Transverse colon (tissue), 4 donors: ENCODE results near the gene FBN2. TPM values are rescaled to one million over a fixed set of nuclear protein-coding genes. Genes with fewer than 3 reads are reported as not detected.

Experiments
- DNase-seq: peaks from one replicate; pipeline ENCODE4 v3.0.0-alpha.2; 2019
- H3K27ac ChIP-seq, 4 donors: fragments of 200-600 bp; sonication (generic); 2 replicates each; pipeline ENCODE4 v1.5.1; 2016 to 2018; ENCODE audit warnings: inconsistent platforms in 4 of 4
- H3K27me3 ChIP-seq: fragments of 200-600 bp; sonication (generic); 2 replicates; pipeline ENCODE4 v1.5.1; 2017; ENCODE audit warnings: inconsistent platforms
- H3K36me3 ChIP-seq, 4 donors: fragments of 200-600 bp; sonication (generic); 2 replicates each; pipeline ENCODE4 v1.5.1; 2017 to 2019; ENCODE audit warnings: inconsistent platforms in 4 of 4
- H3K4me1 ChIP-seq, 4 donors: fragments of 200-600 bp; sonication (generic); 2 replicates each; pipeline ENCODE4 v1.5.1; 2017 to 2020; ENCODE audit warnings: inconsistent platforms in 4 of 4
- H3K4me3 ChIP-seq, 4 donors: fragments of 200-600 bp; sonication (generic); 1 replicate in 1 of 4; 2 replicates in 3 of 4; pipeline versions ENCODE4 v1.5.1 to v1.6.1; 2017 to 2019; ENCODE audit warnings: inconsistent platforms in 4 of 4
- H3K9me3 ChIP-seq, 2 donors: fragments of 200-600 bp; sonication (generic); 2 replicates each; pipeline ENCODE4 v1.5.1; 2017 to 2019; ENCODE audit warnings: inconsistent platforms in 2 of 2
- EP300 ChIP-seq: sonication (generic); formaldehyde crosslinking; IDR thresholded peaks from one replicate; pipeline ENCODE4 v1.6.1; 2017; ENCODE audit warnings: antibody characterized with exemption, low read depth
- POLR2A ChIP-seq: fragments of 450-650 bp; IDR thresholded peaks from one replicate; pipeline ENCODE4 v1.6.1; 2016; ENCODE audit warnings: antibody characterized with exemption, mild to moderate bottlenecking, moderate library complexity
- POLR2AphosphoS5 ChIP-seq, 3 donors: sonication (generic); formaldehyde crosslinking; IDR thresholded peaks; one replicate each; pipeline ENCODE4 v1.6.1; 2016; ENCODE audit warnings: antibody characterized with exemption in 3 of 3
- WGBS, 2 donors: methylation state at CpG; one replicate each; pipeline ENCODE4 v1.1.5; 2018; ENCODE audit warnings: low coverage in 1 of 2; 5-methylcytosine and 5-hydroxymethylcytosine counted together
- in situ Hi-C, 4 donors: fragments of 200-750 bp; cut with MboI; loops; one replicate each; pipeline versions ENCODE4 v1.15.0 to v1.15.1; 2017; ENCODE audit warnings: low sequenced_read_pairs in 3 of 4, low pct_ligation_motif_present in 1 of 4, low pct_unique_long_range_greater_than_20kb in 1 of 4
- intact Hi-C: fragments of 100-400 bp; cut with DNase I; formaldehyde crosslinking; loops from one replicate; pipeline ENCODE4 v1.15.1; 2023; ENCODE audit warnings: low total_unique reads
- total RNA-seq, 4 donors: library from RNA; depleted of rRNA; stranded (reverse); fragments of >200 nt; gene quantifications; one replicate each; pipeline ENCODE4 v1.1.0, GENCODE V29; 2016
- TF ChIP-seq, protein P1 (sequence below), 5 experiments: fragments of 200-600 bp in 3 of 5; fragments of 450-650 bp in 2 of 5; sonication (generic) in 3 of 5; IDR thresholded peaks; 1 replicate in 2 of 5; 2 replicates in 3 of 5; pipeline ENCODE4 v1.5.1; 2016 to 2017; ENCODE audit warnings: antibody characterized with exemption in 5 of 5, inconsistent platforms in 3 of 5, mild to moderate bottlenecking in 2 of 5, moderate library complexity in 1 of 5

FBN2 gene
- total RNA-seq, 4 donors from 2014 or later: 0.79 to 16.1 (median 2.6) TPM

- no peak for DNase-seq
- no peak for TF ChIP-seq EP300
- no peak for TF ChIP-seq POLR2A
- TF ChIP-seq, protein P1, sequence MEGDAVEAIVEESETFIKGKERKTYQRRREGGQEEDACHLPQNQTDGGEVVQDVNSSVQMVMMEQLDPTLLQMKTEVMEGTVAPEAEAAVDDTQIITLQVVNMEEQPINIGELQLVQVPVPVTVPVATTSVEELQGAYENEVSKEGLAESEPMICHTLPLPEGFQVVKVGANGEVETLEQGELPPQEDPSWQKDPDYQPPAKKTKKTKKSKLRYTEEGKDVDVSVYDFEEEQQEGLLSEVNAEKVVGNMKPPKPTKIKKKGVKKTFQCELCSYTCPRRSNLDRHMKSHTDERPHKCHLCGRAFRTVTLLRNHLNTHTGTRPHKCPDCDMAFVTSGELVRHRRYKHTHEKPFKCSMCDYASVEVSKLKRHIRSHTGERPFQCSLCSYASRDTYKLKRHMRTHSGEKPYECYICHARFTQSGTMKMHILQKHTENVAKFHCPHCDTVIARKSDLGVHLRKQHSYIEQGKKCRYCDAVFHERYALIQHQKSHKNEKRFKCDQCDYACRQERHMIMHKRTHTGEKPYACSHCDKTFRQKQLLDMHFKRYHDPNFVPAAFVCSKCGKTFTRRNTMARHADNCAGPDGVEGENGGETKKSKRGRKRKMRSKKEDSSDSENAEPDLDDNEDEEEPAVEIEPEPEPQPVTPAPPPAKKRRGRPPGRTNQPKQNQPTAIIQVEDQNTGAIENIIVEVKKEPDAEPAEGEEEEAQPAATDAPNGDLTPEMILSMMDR (IDR thresholded peaks at IDR 0.05): no peak
- TF ChIP-seq POLR2AphosphoS5 (IDR thresholded peaks at IDR 0.05): no peak
- Histone ChIP-seq H3K4me3 (no peak overlapping the region), H3K27me3 (no peaks in the 10 kb centered on the region), H3K27ac (no peak overlapping the region), H3K36me3 (no peaks in the 10 kb centered on the region), H3K9me3 (peaks cover 4 to 6% of the 10 kb centered on the region in 2 donors), H3K4me1 (no peaks in the 10 kb centered on the region)
- intact Hi-C loops (no loop called here), in situ Hi-C loops (no loop called here)
These were observed 11.5 kb upstream of the FBN2 start for GRCh38 chr5:128549496-128549895.

- in situ Hi-C loops (no loop called here), intact Hi-C loops (no loop called here)
- no peaks in the 10 kb centered on the region for H3K9me3 ChIP-seq
- H3K27me3 ChIP-seq: no peaks in the 10 kb centered on the region
- H3K4me3 ChIP-seq: no peak overlapping the region
- WGBS, 2 donors: 64 to 70% methylated on average over 5 of the region's 5 CpGs
- no peak overlapping the region for H3K27ac ChIP-seq
- no peak for DNase-seq
- H3K4me1 ChIP-seq: no peaks in the 10 kb centered on the region
- H3K36me3 ChIP-seq: no peaks in the 10 kb centered on the region
- TF ChIP-seq, protein P1 (IDR thresholded peaks at IDR 0.05): no peak
- no peak for TF ChIP-seq EP300
- TF ChIP-seq POLR2AphosphoS5 (IDR thresholded peaks at IDR 0.05): no peak
- TF ChIP-seq POLR2A: no peak
These were observed 8.7 kb upstream of the FBN2 start for GRCh38 chr5:128546658-128547281.

DNA sequence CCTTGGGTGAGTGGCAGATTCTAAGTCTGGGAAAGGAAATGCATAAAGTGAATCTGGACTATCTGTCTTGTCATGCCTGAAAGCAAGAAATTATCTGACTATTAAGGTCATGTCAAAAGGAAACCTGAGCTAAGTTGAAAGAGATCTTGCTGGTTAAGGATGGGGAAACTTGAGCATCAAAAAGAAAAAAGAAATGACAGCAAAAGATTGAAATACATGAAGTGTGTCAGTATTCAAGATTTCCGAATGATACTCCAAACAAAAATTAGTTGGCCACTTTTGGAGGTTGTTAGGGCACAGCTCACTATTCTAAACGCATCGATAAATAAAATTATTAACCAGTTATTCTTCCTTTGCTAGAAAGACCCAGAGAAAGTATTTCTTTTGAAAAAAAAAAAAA is 3.3 kb upstream of the FBN2 start:
- TF ChIP-seq POLR2AphosphoS5 (IDR thresholded peaks at IDR 0.05): no peak
- TF ChIP-seq EP300: no peak
- no peak for TF ChIP-seq POLR2A
- TF ChIP-seq, protein P1 (IDR thresholded peaks at IDR 0.05): no peak
- H3K4me1 ChIP-seq: peaks cover 0 to 18% (median 8%) of the 10 kb centered on the region in 4 donors
- H3K27me3 ChIP-seq: peaks cover 31% of the 10 kb centered on the region
- H3K36me3 ChIP-seq: no peaks in the 10 kb centered on the region
- WGBS, 2 donors: 87 to 96% methylated on average over 3 of the region's 3 CpGs
- no peak for DNase-seq
- intact Hi-C loops (no loop called here), in situ Hi-C loops (no loop called here)
- H3K9me3 ChIP-seq: no peaks in the 10 kb centered on the region
- H3K27ac ChIP-seq: no peak overlapping the region
- no peak overlapping the region for H3K4me3 ChIP-seq

DNA sequence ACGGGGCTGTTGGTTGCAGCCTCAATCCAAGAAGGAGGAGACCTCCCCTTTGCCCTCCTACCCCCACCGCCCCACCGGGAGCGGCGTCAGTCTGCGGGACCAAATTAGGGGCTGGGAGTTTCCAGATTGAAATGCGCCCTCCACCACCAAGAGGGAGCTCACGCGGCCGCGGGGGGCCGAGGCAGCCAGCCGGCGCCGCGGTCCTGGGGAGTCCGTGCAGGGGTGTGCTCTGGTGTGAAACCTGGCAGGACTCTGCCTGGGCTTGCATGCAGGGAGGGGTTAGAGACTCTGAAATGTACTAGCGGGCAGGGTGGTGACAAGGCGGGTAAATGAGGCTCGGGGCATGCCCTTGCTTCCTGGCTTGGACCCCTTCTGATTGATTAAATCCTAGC is 989 bp upstream of the FBN2 start:
- WGBS, 2 donors: 14% methylated on average over 20 of the region's 20 CpGs; no CpG with 5 or more reads in 1 of the 2 donors
- Histone ChIP-seq H3K4me1 (peaks cover 0 to 18% (median 8%) of the 10 kb centered on the region in 4 donors), H3K4me3 (peak overlapping the region in 3 of 4 donors; percentile 29 to 56 (median 35)), H3K36me3 (no peaks in the 10 kb centered on the region), H3K9me3 (no peaks in the 10 kb centered on the region), H3K27me3 (peaks cover 50% of the 10 kb centered on the region), H3K27ac (peak overlapping the region in 3 of 4 donors; percentile 11 to 13 (median 13))
- intact Hi-C loops: no loop called here
- in situ Hi-C loops: no loop called here
- DNase-seq: no peak
- TF ChIP-seq POLR2AphosphoS5 (IDR thresholded peaks at IDR 0.05): no peak
- no peak for TF ChIP-seq POLR2A
- TF ChIP-seq, protein P1 (IDR thresholded peaks at IDR 0.05): no peak
- no peak for TF ChIP-seq EP300
